GM12875 (cell line): Measurements from ENCODE around the gene NFASC.

Experiments
- H3K4me3 ChIP-seq: one replicate; pipeline ENCODE4 v1.5.1; 2011; ENCODE audit warnings: low read depth, low read length, control low read depth
- TF ChIP-seq, protein P1 (sequence below): IDR thresholded peaks from 2 replicates; pipeline ENCODE4 v1.5.1; 2011; ENCODE audit warnings: low read depth, mild to moderate bottlenecking, control low read depth, inconsistent platforms, low read length, moderate library complexity, borderline replicate concordance; ENCODE audit not compliant: insufficient read depth

Gene NFASC

DNA sequence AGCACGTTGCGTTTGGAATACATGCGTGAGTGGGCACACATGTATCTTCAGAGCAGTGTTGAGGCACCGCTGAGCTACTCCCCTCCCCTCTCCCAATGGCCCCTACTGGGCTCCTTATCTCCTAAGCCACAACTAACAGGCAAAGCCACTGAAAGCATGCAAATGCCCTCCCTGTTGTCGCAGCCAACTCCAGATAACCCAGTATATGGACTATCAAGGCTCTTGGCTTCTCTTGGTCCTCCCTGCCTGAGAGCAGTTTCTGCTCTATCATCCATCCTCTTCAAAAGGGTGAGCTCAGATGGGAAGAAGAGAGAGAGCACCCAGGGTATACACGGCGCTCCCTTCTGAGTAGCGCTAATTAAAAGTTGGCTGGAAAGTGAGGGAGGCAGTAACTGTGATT lies 113.8 kb downstream of the NFASC start:
- TF ChIP-seq, protein P1, sequence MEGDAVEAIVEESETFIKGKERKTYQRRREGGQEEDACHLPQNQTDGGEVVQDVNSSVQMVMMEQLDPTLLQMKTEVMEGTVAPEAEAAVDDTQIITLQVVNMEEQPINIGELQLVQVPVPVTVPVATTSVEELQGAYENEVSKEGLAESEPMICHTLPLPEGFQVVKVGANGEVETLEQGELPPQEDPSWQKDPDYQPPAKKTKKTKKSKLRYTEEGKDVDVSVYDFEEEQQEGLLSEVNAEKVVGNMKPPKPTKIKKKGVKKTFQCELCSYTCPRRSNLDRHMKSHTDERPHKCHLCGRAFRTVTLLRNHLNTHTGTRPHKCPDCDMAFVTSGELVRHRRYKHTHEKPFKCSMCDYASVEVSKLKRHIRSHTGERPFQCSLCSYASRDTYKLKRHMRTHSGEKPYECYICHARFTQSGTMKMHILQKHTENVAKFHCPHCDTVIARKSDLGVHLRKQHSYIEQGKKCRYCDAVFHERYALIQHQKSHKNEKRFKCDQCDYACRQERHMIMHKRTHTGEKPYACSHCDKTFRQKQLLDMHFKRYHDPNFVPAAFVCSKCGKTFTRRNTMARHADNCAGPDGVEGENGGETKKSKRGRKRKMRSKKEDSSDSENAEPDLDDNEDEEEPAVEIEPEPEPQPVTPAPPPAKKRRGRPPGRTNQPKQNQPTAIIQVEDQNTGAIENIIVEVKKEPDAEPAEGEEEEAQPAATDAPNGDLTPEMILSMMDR: no peak
- no peak overlapping the region for H3K4me3 ChIP-seq

DNA sequence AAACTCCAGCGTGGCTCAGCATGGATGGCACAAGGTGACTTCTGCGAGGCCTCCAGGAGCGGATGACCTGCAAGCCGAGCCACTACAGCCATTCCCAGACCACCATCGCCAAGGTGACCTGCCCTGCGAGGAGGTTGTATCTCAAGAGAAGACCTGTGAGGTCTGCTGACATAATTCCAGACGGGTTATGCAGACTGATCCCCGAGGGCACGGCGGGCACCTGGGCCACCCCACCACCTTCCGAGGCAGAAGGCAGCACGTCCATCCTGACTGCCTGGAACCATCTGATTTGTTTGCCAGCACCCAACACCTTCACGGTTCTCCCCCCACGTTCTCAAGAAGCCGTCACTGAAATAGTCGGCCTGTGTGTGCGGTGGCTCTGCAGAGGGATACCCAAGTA lies 115.5 kb downstream of the NFASC start:
- H3K4me3 ChIP-seq: no peak overlapping the region
- TF ChIP-seq, protein P1: no peak

DNA sequence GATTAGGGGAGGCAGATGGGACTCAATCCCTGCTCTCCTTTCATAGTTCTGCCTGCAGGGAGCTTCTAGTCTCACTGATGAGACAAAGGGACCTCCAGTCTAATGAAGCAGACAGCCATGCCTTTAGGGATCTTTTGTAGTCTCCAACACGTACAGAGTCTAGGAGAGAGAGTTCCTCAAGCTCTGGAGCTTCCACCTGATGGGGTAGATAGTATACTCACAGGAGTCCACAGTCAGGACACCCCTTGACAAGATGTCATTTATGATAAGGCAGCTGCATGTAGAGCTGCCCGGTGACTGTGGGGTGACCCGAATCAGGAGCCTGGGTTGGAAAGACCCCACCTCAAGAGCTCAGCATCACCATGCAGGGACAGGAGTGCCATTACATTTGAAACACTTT lies 117.0 kb downstream of the NFASC start:
- no peak overlapping the region for H3K4me3 ChIP-seq
- TF ChIP-seq, protein P1: no peak

DNA sequence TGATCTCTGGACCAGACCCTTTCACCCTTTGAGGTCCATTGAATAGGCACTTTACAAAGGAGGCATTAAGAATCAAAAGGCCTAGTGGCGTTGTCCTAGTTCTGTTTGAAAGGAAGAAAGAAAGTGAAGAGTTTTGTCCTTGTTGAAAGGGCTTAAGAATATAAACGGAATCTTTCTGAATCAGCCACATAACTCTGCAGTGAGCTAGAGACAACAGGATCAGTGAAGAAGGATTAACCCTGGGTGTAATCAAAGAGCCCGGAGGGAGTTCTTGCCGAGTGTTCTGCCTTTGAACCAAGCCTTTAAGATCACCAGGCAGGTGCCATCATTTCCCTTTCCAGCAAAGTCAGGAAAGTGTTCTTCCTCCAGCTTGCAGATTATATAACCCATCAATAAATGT lies 117.5 kb downstream of the NFASC start:
- H3K4me3 ChIP-seq: no peak overlapping the region
- TF ChIP-seq, protein P1: no peak

DNA sequence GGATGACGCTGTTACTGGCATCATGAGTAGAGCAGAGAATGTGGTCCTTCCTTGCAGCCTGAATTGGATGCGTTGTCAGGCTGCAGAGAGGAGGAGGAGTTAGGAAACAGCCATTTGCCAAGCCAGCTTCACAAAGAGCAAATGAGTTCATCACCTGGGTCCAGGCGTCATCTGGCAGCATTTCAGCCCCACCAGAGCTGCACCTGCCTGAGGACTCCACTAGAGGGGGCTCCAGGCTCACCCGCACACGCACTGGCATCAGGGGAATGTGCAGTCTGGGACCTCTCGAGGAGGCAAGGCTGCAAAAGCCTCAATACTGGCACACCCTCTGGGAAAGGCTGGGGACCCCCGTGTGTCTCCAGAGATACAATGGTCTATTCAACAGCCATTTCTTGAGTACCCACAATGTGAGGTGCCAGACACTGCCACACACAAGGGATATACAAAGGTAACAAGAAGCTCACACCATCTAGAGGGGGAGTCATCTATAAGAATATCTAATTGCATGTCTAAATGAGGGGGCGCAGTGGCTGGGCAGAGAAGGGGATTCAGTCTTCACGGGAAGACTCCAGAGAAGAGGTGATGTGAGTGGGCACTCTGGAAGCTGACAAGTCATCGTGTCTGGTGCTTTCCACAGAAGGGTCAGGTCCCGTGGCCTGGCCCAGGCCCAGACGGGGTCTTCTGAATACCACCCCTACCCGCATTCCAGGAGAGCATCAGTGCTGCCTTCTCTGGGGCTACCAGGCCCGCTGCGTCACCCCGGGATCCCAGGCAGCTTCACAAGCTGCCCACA lies 118.8 kb downstream of the NFASC start:
- TF ChIP-seq, protein P1: peak; percentile 97
- H3K4me3 ChIP-seq: no peak overlapping the region

DNA sequence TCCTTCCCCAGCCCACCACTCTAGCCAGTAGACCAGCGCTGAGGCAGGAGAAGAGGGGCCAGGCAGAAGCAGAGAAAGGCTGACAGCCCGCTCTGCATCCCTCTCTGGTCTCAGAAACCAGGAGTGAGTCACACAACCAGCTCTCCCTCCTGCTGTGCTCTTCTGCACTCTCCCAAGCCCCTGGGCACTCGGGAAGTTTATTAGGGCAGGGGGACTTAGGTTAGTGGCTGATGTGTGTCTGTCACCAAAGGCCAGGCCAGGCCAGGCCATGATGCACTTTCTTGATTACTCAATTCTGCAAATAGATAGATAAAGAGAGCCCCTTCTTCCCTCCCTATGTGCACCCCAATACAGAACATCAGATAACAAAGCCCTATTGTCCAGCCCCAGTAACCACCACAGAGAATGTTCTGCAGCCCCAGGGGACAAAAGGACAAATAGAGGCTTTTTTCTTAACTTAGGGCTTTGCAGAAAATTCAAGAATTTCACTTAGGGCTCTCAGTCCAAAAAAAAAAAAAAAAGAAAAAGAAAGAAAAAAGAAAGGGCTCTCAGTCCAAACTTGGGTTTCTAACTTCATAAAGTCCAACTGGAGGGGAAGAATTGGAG lies 119.5 kb downstream of the NFASC start:
- H3K4me3 ChIP-seq: no peak overlapping the region
- TF ChIP-seq, protein P1: no peak
